Activated T-helper 2 cell treated with anti-CD3 and anti-CD28 coated beads, Interferon-gamma antibody, Interleukin-2, Interleukin-4, amounts not matched to agents 10 μg/mL and 5 μg/mL and 100 μg/mL, durations not matched to agents 14 hours and 24 hours and 36 hours (primary cell): ENCODE results near the gene SPACDR. TPM values are rescaled to one million over a fixed set of nuclear protein-coding genes. Genes with fewer than 3 reads are reported as not detected.
A peak's percentile ranks its signal among the peaks of the same experiment; 100 is the strongest.

ENCODE experiments used
- DNase-seq: peaks from one replicate; pipeline ENCODE4 v3.0.0; 2021; ENCODE audit warnings: low spot score
- H3K27ac Mint-ChIP-seq: one replicate; pipeline ENCODE4 v1.8.0; 2021; ENCODE audit warnings: mixed read lengths
- H3K27me3 Mint-ChIP-seq: one replicate; pipeline ENCODE4 v1.8.0; 2021; ENCODE audit warnings: low read depth, mixed read lengths
- H3K36me3 Mint-ChIP-seq: one replicate; pipeline ENCODE4 v1.8.0; 2021; ENCODE audit warnings: low read depth, mixed read lengths
- H3K4me1 Mint-ChIP-seq: one replicate; pipeline ENCODE4 v1.8.0; 2021; ENCODE audit warnings: low read depth, mixed read lengths
- H3K4me3 Mint-ChIP-seq: one replicate; pipeline ENCODE4 v1.8.0; 2021; ENCODE audit warnings: low read depth, mild to moderate bottlenecking, moderate library complexity, mixed read lengths
- H3K9me3 Mint-ChIP-seq: one replicate; pipeline ENCODE4 v1.8.0; 2021; ENCODE audit warnings: mixed read lengths
- intact Hi-C: fragments of 100-400 bp; cut with micrococcal nuclease; formaldehyde crosslinking; loops from one replicate; pipeline ENCODE4 v1.15.1; 2023
- total RNA-seq: library from RNA; stranded (reverse); gene quantifications from 2 replicates; pipeline ENCODE4 v1.2.3, GENCODE V29; 2022

Gene SPACDR
- total RNA-seq, 1 donor from 2014 or later, result 4.5 TPM

DNA sequence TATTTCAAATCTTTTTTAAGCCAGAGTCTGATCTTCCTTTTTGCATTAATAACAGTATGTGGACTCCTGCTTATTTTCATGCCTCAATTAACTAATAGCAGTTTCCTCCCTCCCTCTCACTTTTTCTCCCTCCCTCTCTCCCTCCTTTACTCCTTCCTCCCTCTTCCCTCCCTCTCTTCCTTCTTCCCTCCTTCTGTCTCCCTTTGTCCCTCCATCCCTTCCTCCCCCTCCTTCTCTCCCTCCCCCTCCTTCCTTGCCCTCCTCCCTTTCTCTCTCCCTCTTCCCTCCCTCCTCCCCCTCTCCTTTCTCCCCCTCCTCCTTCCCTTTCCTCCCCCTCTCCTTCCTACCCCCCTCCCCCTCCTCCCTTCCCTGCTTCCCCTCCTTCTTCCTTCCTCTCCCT, 37.5 kb downstream of the SPACDR start:
- Mint-ChIP-seq H3K4me1 (peaks cover 8% of the 10 kb centered on the region), H3K27me3 (peaks cover 2% of the 10 kb centered on the region), H3K36me3 (peaks cover 10% of the 10 kb centered on the region), H3K27ac (no peak overlapping the region), H3K4me3 (no peak overlapping the region), H3K9me3 (no peaks in the 10 kb centered on the region)
- no peak for DNase-seq
- intact Hi-C loops, result no loop called here

DNA sequence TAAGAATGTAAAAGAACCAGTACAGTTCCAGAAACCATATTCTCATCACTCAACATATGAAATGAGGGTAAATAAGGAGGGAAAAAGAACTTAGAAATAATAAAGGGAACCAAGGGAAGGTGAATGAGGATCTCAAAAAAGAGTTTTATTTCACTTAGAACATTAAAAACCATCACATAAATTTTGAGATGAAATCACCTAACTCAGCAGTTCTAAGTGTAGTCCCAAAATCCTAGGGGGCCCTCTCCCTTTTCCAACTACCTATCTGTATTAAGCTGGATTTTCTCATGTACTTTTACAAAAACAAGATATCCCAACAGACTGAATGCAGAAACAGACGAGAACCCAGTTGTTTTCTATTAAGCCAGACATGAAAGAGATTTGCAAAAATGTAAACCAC, 38.7 kb downstream of the SPACDR start:
- H3K4me3 Mint-ChIP-seq, result no peak overlapping the region
- H3K27ac Mint-ChIP-seq, result no peak overlapping the region

GRCh38 chr7:100423315-100423714, 40.7 kb downstream of the SPACDR start:
- no peak for DNase-seq
- H3K36me3 Mint-ChIP-seq, result no peaks in the 10 kb centered on the region
- no peak overlapping the region for H3K27ac Mint-ChIP-seq
- peaks cover 2% of the 10 kb centered on the region for H3K27me3 Mint-ChIP-seq
- intact Hi-C loops, result no loop called here
- H3K4me3 Mint-ChIP-seq, result no peak overlapping the region
- no peaks in the 10 kb centered on the region for H3K9me3 Mint-ChIP-seq
- peaks cover 2% of the 10 kb centered on the region for H3K4me1 Mint-ChIP-seq

More for the DNA sequence above, 38.7 kb downstream of the SPACDR start:
- H3K9me3 Mint-ChIP-seq, result no peaks in the 10 kb centered on the region
- peaks cover 3% of the 10 kb centered on the region for H3K4me1 Mint-ChIP-seq
- DNase-seq, result no peak
- H3K27me3 Mint-ChIP-seq, result peaks cover 2% of the 10 kb centered on the region
- intact Hi-C loops, result no loop called here
- H3K36me3 Mint-ChIP-seq, result peaks cover 5% of the 10 kb centered on the region

GRCh38 chr7:100419660-100420226, 44.3 kb downstream of the SPACDR start:
- peaks cover 4% of the 10 kb centered on the region for H3K27me3 Mint-ChIP-seq

GRCh38 chr7:100418930-100419659, 45.0 kb downstream of the SPACDR start:
- Mint-ChIP-seq H3K9me3 (no peaks in the 10 kb centered on the region), H3K4me1 (no peaks in the 10 kb centered on the region), H3K36me3 (no peaks in the 10 kb centered on the region), H3K4me3 (no peak overlapping the region), H3K27ac (no peak overlapping the region), H3K27me3 (peaks cover 4% of the 10 kb centered on the region)
- DNase-seq, result no peak
- intact Hi-C loops, result no loop called here

More at GRCh38 chr7:100419660-100420226, 44.3 kb downstream of the SPACDR start:
- no peaks in the 10 kb centered on the region for H3K9me3 Mint-ChIP-seq
- intact Hi-C loops, result no loop called here
- H3K4me3 Mint-ChIP-seq, result no peak overlapping the region
- H3K27ac Mint-ChIP-seq, result no peak overlapping the region
- no peak for DNase-seq
- no peaks in the 10 kb centered on the region for H3K36me3 Mint-ChIP-seq
- no peaks in the 10 kb centered on the region for H3K4me1 Mint-ChIP-seq

GRCh38 chr7:100415448-100415847, 48.6 kb downstream of the SPACDR start:
- Mint-ChIP-seq H3K27ac (no peak overlapping the region), H3K27me3 (peaks cover 12% of the 10 kb centered on the region), H3K9me3 (no peaks in the 10 kb centered on the region), H3K36me3 (no peaks in the 10 kb centered on the region), H3K4me1 (peaks cover 6% of the 10 kb centered on the region), H3K4me3 (no peak overlapping the region)
- intact Hi-C loops, result no loop called here
- DNase-seq, result no peak

- Mint-ChIP-seq H3K27ac (no peak overlapping the region), H3K4me3 (no peak overlapping the region), H3K27me3 (peaks cover 12% of the 10 kb centered on the region), H3K36me3 (no peaks in the 10 kb centered on the region), H3K4me1 (peaks cover 6% of the 10 kb centered on the region), H3K9me3 (no peaks in the 10 kb centered on the region)
- no peak for DNase-seq
- intact Hi-C loops, result no loop called here
These were observed 50.2 kb downstream of the SPACDR start for GRCh38 chr7:100413889-100414288.

DNA sequence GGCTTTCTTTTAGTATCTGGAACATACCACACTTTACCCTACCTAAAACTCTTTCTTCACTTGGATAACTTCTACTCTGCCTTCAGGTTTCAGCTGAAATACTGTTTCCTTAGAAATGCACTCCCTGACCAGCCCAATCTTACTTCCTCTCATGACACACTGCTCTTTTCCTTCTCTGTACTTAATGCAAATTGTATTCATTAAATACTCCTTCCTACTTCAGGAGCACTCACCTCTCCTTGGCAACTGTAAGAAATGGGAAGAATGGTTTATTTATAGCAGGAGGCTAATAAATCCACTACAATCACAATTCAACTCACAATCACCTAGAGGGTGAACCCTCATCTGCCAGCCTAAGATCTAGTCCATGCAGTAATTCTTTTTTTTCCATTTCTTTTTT, 50.7 kb downstream of the SPACDR start:
- DNase-seq, result no peak
- H3K36me3 Mint-ChIP-seq, result no peaks in the 10 kb centered on the region
- H3K27me3 Mint-ChIP-seq, result peaks cover 12% of the 10 kb centered on the region
- H3K4me3 Mint-ChIP-seq, result no peak overlapping the region
- no peak overlapping the region for H3K27ac Mint-ChIP-seq
- intact Hi-C loops, result no loop called here
- H3K9me3 Mint-ChIP-seq, result no peaks in the 10 kb centered on the region
- H3K4me1 Mint-ChIP-seq, result peaks cover 6% of the 10 kb centered on the region

GRCh38 chr7:100411101-100411500, 53.0 kb downstream of the SPACDR start:
- Mint-ChIP-seq H3K27ac (no peak overlapping the region), H3K4me3 (no peak overlapping the region), H3K9me3 (no peaks in the 10 kb centered on the region), H3K27me3 (peaks cover 22% of the 10 kb centered on the region), H3K36me3 (no peaks in the 10 kb centered on the region), H3K4me1 (peaks cover 7% of the 10 kb centered on the region)
- no peak for DNase-seq
- intact Hi-C loops, result no loop called here

DNA sequence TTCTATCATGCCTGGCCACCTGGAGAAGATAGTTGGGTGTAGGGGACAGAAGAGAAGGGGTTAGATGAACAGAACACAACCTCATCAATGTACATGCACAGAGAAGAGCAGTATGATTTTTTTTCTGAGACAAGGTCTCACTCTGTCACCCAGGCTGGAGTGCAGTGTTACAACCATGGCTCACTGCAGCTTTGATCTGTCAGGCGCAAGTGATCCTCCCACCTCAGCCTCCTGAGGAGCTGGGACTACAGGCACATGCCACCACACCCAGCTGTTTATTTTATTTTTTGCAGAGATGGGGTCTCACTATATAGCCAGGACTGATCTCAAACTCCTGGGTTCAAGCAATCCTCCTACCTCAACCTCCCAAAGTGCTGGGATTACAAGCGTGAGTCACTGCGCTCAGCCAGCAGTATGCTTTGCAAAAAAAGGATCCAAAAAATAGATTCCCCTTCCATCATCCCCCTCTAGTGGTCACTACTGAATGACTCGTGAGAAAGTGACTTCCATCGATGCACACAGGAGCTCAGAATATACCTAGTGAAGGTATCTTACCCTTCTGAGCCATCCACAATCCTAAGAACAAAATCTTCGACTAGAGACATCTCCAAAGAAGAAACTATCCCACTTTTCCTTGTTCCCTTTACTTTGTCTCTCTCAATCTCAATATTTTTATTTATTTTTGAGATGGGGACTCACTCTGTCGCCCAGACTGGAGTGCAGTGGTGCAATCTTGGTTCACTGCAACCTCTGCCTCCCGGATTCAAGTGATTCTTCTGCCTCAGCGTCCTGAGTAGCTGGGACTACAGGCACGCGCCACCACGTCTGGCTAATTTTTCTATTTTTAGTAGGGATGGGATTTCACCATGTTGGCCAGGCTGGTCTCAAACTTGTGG, 56.5 kb downstream of the SPACDR start:
- peak; percentile 20 for DNase-seq
- Mint-ChIP-seq H3K4me3 (no peak overlapping the region), H3K9me3 (no peaks in the 10 kb centered on the region), H3K4me1 (peaks cover 1% of the 10 kb centered on the region), H3K36me3 (no peaks in the 10 kb centered on the region), H3K27ac (no peak overlapping the region), H3K27me3 (peaks cover 24% of the 10 kb centered on the region)
- intact Hi-C loops, result loop anchor here (2.0 kb wide), 1 partner anchor 275 kb away; no protein-coding TSS in a partner anchor

- H3K4me1 Mint-ChIP-seq, result peaks cover 1% of the 10 kb centered on the region
- no peaks in the 10 kb centered on the region for H3K9me3 Mint-ChIP-seq
- H3K4me3 Mint-ChIP-seq, result no peak overlapping the region
- no peak overlapping the region for H3K27ac Mint-ChIP-seq
- no peaks in the 10 kb centered on the region for H3K36me3 Mint-ChIP-seq
- peaks cover 26% of the 10 kb centered on the region for H3K27me3 Mint-ChIP-seq
- no peak for DNase-seq
- intact Hi-C loops, result loop anchor here (2.0 kb wide), 1 partner anchor 274 kb away; no protein-coding TSS in a partner anchor
These were observed 57.3 kb downstream of the SPACDR start for GRCh38 chr7:100406767-100407166.
